Activated naive CD8-positive, alpha-beta T cell treated with anti-CD3 and anti-CD28 coated beads for 36 hours (primary cell): Measurements from ENCODE around the gene PLXNC1. TPM values are rescaled to one million over a fixed set of nuclear protein-coding genes. Genes with fewer than 3 reads are reported as not detected.
A peak's percentile ranks its signal among the peaks of the same experiment; 100 is the strongest.

Source experiments
- DNase-seq: peaks from one replicate; pipeline ENCODE4 v3.0.0; 2021
- H3K27ac Mint-ChIP-seq: one replicate; pipeline ENCODE4 v1.8.0; 2022; ENCODE audit warnings: mild to moderate bottlenecking, moderate library complexity, mixed read lengths
- H3K27me3 Mint-ChIP-seq: one replicate; pipeline ENCODE4 v1.8.0; 2022; ENCODE audit warnings: mild to moderate bottlenecking, mixed read lengths
- H3K36me3 Mint-ChIP-seq: one replicate; pipeline ENCODE4 v1.8.0; 2021; ENCODE audit warnings: mild to moderate bottlenecking, mixed read lengths
- H3K4me1 Mint-ChIP-seq: one replicate; pipeline ENCODE4 v1.8.0; 2021; ENCODE audit warnings: mixed read lengths
- H3K4me3 Mint-ChIP-seq: one replicate; pipeline ENCODE4 v1.8.0; 2022; ENCODE audit warnings: mild to moderate bottlenecking, moderate library complexity, mixed read lengths
- H3K9me3 Mint-ChIP-seq: one replicate; pipeline ENCODE4 v1.8.0; 2022; ENCODE audit warnings: mixed read lengths
- total RNA-seq, 2 experiments: library from RNA; stranded (reverse); gene quantifications; one replicate each; pipeline ENCODE4 v1.2.3, GENCODE V29; 2021

PLXNC1 gene
- total RNA-seq, 2 experiments from 2014 or later, result 4.7 to 6.0 TPM

DNA sequence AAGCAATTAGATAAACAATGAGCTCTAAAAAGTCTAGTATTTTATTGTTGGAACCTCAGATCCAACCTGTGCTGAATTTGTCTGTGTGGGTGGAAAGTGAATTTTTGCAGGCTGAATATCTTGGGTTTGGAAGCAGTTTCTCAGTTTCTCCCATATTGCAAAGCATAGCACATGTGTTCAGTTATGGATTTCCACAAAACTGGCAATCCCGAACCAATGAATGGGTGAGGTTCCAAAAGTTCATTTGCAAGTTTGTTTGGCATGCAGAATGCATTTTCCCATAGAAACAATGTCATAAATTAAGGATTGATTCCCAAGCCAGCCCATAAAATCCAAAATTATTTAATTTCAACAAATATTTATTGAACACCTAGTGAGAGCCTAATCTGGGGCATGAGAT, 43.4 kb downstream of the PLXNC1 start:
- H3K27me3 Mint-ChIP-seq, result no peaks in the 10 kb centered on the region
- H3K9me3 Mint-ChIP-seq, result peaks cover 4% of the 10 kb centered on the region
- no peak for DNase-seq
- peaks cover 25% of the 10 kb centered on the region for H3K36me3 Mint-ChIP-seq
- no peak overlapping the region for H3K4me3 Mint-ChIP-seq
- no peaks in the 10 kb centered on the region for H3K4me1 Mint-ChIP-seq
- H3K27ac Mint-ChIP-seq, result no peak overlapping the region

DNA sequence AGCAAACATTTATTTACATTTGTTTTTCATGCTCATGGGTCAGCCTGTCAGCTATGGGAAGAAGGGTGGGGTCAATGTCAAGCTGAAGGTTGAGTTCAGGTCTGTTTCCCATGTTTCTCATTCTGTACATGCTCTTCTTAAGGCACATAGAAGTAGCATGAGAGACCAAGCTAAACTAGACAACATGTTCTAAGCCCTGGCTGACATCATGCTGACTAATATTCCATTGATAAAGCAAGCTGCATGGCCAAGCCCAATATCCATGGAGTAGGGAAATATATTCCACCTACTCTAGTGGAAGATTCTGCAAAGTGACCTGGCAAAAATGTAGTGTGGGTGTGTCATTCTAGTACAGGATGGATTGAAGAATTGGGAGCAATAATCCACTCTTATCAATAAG, 44.1 kb downstream of the PLXNC1 start:
- DNase-seq, result no peak
- Mint-ChIP-seq H3K27me3 (no peaks in the 10 kb centered on the region), H3K36me3 (peaks cover 25% of the 10 kb centered on the region), H3K4me3 (no peak overlapping the region), H3K9me3 (peaks cover 4% of the 10 kb centered on the region), H3K27ac (no peak overlapping the region), H3K4me1 (no peaks in the 10 kb centered on the region)

DNA sequence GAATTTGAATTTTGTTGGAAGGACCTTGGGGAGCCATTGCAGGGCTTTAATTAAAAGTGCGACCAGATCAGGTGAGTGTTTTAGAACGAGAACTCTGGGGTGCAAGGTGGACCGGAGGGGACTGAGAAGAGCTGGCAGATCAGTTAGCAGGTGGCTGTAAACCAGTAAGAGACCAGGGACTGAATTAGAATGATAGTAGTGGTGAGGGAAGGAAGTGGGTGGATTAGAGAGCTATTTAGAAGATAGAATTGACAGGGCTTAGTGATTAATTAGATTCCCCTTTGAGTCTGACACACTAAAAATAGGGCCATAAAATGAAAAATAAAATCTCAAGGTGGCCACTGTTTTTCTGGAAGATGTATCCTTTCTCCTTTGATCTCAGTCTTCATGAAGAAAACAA, 44.8 kb downstream of the PLXNC1 start:
- Mint-ChIP-seq H3K4me1 (no peaks in the 10 kb centered on the region), H3K9me3 (peaks cover 4% of the 10 kb centered on the region), H3K4me3 (no peak overlapping the region), H3K36me3 (peaks cover 25% of the 10 kb centered on the region), H3K27ac (no peak overlapping the region), H3K27me3 (no peaks in the 10 kb centered on the region)
- DNase-seq, result no peak

DNA sequence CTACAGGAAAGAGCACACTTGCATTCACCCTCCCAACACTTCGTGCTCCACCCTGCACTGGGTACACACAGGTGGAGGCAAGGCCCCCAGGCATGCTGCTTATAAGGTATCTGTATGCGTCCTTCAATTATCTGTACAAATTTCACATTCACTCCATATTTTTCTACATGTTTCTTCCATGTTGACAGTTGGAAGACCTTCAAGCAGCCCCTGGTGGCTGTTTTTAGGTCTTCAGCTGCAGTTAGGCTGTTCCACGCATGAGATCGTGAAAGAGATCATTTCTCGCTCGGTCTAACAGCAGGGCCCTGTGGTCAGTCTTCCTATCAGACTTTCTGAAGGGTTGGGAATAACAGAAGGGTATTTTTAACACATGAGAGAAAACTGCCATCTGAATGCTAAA, 47.1 kb downstream of the PLXNC1 start:
- no peaks in the 10 kb centered on the region for H3K27me3 Mint-ChIP-seq
- no peak overlapping the region for H3K4me3 Mint-ChIP-seq
- DNase-seq, result no peak
- peaks cover 4% of the 10 kb centered on the region for H3K9me3 Mint-ChIP-seq
- H3K36me3 Mint-ChIP-seq, result peaks cover 24% of the 10 kb centered on the region
- H3K27ac Mint-ChIP-seq, result no peak overlapping the region
- no peaks in the 10 kb centered on the region for H3K4me1 Mint-ChIP-seq

DNA sequence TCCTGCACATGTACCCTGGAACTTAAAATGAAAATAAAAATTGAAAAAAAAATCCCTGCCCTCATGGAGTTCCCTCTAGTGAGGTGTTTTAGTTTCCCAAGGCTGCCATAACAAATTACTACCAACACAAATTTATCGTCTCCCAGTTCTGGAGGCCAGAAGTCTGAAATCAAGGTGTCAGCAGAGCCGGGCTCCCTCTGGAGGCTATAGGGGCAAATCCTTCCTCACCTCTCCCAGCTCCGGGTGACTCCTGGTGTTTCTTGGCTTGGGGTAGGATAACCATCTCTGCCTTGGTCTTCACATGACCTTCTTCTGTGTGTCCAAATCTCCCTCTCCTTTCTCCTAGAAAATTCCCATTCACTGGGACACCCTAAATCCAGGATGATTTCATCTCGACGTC, 50.1 kb downstream of the PLXNC1 start:
- H3K4me1 Mint-ChIP-seq, result peaks cover 8% of the 10 kb centered on the region
- no peak overlapping the region for H3K4me3 Mint-ChIP-seq
- H3K27ac Mint-ChIP-seq, result no peak overlapping the region
- DNase-seq, result no peak
- H3K27me3 Mint-ChIP-seq, result no peaks in the 10 kb centered on the region
- H3K9me3 Mint-ChIP-seq, result peaks cover 2% of the 10 kb centered on the region
- H3K36me3 Mint-ChIP-seq, result peaks cover 18% of the 10 kb centered on the region

DNA sequence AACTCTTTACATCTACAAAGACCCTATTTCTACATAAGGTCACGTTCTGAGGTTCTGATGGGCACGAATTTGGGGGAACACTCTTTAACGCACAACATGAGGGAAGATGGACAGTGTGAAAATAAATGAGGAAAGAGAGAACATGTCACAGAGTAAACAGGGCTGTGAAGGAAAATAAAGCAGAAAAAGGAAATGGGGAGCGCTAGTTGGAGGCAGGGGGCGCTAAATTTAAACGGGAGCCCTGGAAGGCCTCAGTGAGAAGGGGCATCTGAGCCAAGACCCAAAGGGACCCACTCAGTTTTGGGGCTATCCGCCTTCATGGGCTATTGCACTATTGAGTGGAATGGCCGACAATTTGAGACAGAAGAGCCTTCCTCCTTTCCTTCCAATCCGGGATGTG, 50.5 kb downstream of the PLXNC1 start:
- H3K9me3 Mint-ChIP-seq, result peaks cover 2% of the 10 kb centered on the region
- no peak for DNase-seq
- H3K27me3 Mint-ChIP-seq, result no peaks in the 10 kb centered on the region
- no peak overlapping the region for H3K4me3 Mint-ChIP-seq
- no peak overlapping the region for H3K27ac Mint-ChIP-seq
- peaks cover 10% of the 10 kb centered on the region for H3K4me1 Mint-ChIP-seq
- peaks cover 16% of the 10 kb centered on the region for H3K36me3 Mint-ChIP-seq

DNA sequence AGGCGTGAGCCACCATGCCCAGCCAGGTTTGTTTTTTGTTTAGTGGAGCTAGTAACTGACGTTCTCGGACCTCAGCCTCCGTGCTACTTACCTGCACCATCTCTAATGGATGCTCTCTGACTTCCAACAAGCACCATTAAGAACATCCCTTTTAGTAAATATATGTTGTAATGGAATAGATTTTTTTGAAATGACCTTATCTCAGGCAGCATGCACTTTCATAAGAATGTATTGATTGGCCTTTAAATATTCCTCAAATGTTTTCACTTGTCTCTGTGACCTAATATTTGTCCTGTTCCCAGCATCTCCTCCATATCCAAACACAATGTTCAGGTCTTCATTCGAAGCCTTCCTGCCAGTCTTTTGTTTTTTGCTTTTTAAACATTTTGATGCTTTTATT, 51.7 kb downstream of the PLXNC1 start:
- DNase-seq, result no peak
- H3K27me3 Mint-ChIP-seq, result no peaks in the 10 kb centered on the region
- peaks cover 19% of the 10 kb centered on the region for H3K36me3 Mint-ChIP-seq
- H3K27ac Mint-ChIP-seq, result no peak overlapping the region
- H3K4me1 Mint-ChIP-seq, result peaks cover 21% of the 10 kb centered on the region
- H3K4me3 Mint-ChIP-seq, result no peak overlapping the region
- peaks cover 2% of the 10 kb centered on the region for H3K9me3 Mint-ChIP-seq

DNA sequence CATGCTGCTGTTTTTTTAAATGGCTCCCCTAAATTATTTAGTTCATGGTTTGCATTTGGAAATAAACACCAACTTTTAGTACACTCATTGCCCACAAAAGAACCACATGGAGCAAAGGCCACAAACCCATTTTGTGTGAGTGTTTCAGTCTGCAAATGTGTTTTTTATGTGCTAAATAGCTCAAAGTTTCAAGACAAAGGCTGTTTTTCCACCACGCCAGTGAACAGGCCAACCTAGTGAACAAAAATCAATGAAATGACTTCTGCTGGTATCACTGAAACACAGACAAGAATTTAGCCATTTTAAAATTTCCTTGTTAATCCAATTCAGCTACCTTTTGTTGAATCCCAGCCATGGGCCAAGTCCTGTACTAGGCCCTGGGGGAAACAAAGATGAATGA, 52.3 kb downstream of the PLXNC1 start:
- peaks cover 26% of the 10 kb centered on the region for H3K4me1 Mint-ChIP-seq
- DNase-seq, result no peak
- H3K4me3 Mint-ChIP-seq, result no peak overlapping the region

DNA sequence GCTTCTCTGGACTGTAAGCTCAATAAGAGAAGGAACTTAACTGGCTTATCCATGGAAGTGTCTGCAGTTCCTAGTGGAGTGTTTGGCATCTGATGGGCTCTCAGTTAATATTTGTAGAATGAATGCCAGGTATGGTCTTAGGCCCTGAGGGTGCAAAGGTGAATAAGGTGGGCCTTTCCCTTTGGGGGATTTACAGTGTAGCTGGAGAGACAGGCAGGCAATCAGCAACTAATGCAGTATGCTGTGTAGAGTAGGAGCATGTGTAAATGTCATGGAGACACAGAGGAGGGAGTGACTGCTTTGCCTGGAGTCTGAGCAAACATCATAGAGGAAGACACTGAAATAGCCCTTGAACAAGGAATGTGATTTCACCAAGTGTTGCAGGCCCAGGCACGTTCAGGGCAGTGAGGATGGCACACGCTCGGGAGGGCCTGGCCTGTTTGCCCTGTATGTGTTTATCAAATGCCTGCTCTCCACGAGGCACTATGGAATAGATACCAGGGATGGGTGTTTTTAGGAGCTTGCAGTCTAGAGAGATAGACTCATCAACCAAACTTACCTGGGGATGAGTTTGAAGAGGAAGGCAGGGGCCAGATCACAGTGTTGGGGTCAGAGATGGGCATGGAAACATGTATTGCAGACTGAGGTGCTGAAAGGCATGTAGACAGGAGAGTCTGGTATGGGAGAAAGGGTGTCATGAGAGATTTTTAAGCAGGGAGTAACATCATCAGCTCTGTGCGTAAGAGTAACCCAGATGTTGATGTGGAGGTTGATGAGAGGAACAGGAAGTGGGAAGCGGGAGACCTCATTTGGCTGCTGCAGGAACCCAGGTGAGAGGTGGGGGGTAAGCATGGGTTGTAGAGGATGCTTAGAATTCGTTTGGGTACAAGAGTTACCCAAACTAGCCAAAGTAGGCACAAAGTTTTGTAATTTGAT, 54.1 kb downstream of the PLXNC1 start:
- peaks cover 2% of the 10 kb centered on the region for H3K9me3 Mint-ChIP-seq
- H3K27me3 Mint-ChIP-seq, result no peaks in the 10 kb centered on the region
- DNase-seq, result no peak
- H3K27ac Mint-ChIP-seq, result peak overlapping the region; percentile 30
- peaks cover 44% of the 10 kb centered on the region for H3K4me1 Mint-ChIP-seq
- H3K4me3 Mint-ChIP-seq, result no peak overlapping the region
- peaks cover 19% of the 10 kb centered on the region for H3K36me3 Mint-ChIP-seq

More for the DNA sequence above, 52.3 kb downstream of the PLXNC1 start:
- peaks cover 2% of the 10 kb centered on the region for H3K9me3 Mint-ChIP-seq
- peaks cover 19% of the 10 kb centered on the region for H3K36me3 Mint-ChIP-seq
- no peak overlapping the region for H3K27ac Mint-ChIP-seq
- no peaks in the 10 kb centered on the region for H3K27me3 Mint-ChIP-seq

DNA sequence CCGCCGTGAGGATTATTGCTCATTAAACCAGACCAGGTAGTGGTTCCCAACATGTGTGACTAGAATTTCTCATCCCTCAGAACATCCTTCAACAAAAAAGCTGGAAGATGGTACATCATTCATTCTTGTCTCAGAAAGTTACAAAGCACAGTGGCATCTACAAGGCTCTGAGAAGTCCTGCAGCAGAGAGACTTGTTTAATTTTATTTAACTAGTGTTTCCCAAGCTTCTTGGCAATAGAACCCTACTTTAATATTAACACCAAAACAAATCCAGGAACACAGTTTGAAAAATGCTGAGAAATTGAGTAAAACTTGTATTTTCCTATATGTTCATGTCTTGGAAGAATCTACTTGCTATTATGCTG, 54.8 kb downstream of the PLXNC1 start:
- Mint-ChIP-seq H3K4me1 (peaks cover 48% of the 10 kb centered on the region), H3K9me3 (peaks cover 2% of the 10 kb centered on the region), H3K27me3 (no peaks in the 10 kb centered on the region), H3K4me3 (no peak overlapping the region), H3K27ac (no peak overlapping the region), H3K36me3 (peaks cover 19% of the 10 kb centered on the region)
- no peak for DNase-seq

DNA sequence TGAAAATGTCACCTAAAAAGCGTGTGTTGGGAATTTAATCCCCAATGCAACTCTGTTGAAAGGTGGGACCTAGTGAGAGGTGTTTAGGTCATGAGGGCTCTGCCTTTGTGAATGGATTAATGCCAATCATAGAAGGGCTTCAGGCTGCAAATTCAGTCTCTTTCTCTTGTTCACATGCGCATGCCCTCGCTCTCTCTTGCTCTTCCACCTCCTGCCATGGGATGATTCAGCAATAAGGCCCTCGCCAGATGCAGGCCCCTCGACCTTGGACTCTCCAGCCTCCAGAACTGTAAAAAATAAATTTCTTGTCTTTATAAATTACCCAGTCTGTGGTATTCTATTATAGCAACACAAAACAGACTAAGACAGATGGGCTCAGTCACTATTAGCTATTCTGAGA, 55.4 kb downstream of the PLXNC1 start:
- no peak for DNase-seq
- H3K9me3 Mint-ChIP-seq, result peaks cover 2% of the 10 kb centered on the region
- H3K27ac Mint-ChIP-seq, result peak overlapping the region; percentile 85
- H3K27me3 Mint-ChIP-seq, result no peaks in the 10 kb centered on the region
- no peak overlapping the region for H3K4me3 Mint-ChIP-seq
- peaks cover 22% of the 10 kb centered on the region for H3K36me3 Mint-ChIP-seq
- H3K4me1 Mint-ChIP-seq, result peaks cover 55% of the 10 kb centered on the region

DNA sequence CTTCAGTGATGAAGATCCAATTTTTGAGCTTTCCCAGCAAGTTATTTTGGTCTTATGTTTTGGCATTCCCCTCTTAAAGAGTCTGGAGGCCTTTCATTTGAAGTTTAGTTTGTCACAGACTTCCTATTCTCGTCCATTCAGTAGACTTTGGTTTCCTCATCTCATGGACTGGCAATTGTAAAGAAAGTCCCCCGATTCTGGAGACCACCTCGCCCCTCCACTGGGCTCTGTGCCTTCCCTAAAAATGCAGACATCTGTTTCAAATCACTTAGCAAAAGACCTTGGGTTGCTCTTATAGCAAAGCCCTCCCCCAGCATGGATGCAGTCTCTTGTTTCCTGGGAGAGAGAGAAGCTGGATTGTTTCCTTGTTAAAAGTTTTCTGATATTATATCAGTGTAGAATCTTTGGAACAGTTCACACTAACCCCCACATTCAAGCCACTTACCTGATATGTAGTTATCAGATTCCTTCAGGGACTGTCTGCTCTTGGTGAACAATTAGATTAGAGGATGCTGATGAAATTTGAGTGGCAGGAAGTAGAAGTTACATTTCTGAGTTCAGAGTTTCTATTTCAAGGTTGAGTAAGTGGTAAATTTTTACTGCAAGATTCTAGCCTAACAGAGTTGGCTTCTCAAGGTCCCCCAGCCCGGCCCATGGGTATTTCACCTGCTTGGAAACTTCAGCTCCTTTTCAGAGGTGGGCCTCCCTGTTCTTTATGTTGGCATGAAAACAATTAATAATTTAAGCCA, 56.3 kb downstream of the PLXNC1 start:
- H3K27me3 Mint-ChIP-seq, result no peaks in the 10 kb centered on the region
- H3K9me3 Mint-ChIP-seq, result peaks cover 2% of the 10 kb centered on the region
- peaks cover 61% of the 10 kb centered on the region for H3K4me1 Mint-ChIP-seq
- H3K4me3 Mint-ChIP-seq, result peak overlapping the region; percentile 72
- DNase-seq, result peak; percentile 13
- H3K27ac Mint-ChIP-seq, result peak overlapping the region; percentile 85
- H3K36me3 Mint-ChIP-seq, result peaks cover 27% of the 10 kb centered on the region

DNA sequence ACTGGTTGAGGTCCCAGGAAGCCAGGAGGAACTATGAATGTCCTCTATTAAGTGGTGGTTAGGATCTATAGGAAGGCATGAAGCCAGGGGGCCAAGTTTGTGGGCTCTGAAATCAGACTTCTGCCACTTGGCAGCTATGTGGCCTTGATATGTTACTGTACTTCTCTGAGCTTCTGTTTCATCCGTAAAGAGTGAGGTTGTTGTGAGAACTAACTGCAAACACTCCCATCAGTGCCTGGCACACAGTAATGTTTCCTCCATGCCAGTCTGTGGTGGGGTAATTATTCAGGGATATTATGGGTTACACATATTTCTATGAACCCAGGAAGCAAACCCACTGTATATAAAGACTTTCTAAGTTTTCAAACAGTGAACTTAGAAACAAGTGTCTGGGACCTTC, 57.4 kb downstream of the PLXNC1 start:
- peak overlapping the region; percentile 87 for H3K27ac Mint-ChIP-seq
- H3K36me3 Mint-ChIP-seq, result peaks cover 27% of the 10 kb centered on the region
- no peaks in the 10 kb centered on the region for H3K27me3 Mint-ChIP-seq
- peaks cover 2% of the 10 kb centered on the region for H3K9me3 Mint-ChIP-seq
- H3K4me3 Mint-ChIP-seq, result peak overlapping the region; percentile 67
- DNase-seq, result no peak
- H3K4me1 Mint-ChIP-seq, result peaks cover 61% of the 10 kb centered on the region

DNA sequence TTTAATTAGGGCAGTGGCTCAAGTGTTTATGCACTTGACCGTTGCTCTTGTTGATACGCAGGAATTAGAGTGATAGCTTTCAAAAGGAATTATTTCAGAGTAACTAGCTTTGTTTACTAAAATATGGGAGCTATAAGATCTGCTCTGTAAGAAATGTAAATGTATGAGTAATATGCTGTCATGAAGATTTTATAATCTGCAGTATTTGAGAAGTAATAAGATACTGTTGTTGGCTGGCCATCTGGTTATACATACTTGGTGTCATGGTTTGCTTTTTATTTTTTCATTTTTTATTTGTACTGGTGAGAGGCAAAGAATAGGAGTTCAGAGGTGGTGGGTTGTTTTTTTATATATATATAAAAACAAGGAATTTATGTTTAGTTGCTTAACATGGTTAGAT, 58.5 kb downstream of the PLXNC1 start:
- Mint-ChIP-seq H3K9me3 (peaks cover 3% of the 10 kb centered on the region), H3K4me1 (peaks cover 63% of the 10 kb centered on the region), H3K4me3 (peak overlapping the region; percentile 80), H3K27ac (peak overlapping the region; percentile 94), H3K36me3 (peaks cover 29% of the 10 kb centered on the region), H3K27me3 (no peaks in the 10 kb centered on the region)
- no peak for DNase-seq

DNA sequence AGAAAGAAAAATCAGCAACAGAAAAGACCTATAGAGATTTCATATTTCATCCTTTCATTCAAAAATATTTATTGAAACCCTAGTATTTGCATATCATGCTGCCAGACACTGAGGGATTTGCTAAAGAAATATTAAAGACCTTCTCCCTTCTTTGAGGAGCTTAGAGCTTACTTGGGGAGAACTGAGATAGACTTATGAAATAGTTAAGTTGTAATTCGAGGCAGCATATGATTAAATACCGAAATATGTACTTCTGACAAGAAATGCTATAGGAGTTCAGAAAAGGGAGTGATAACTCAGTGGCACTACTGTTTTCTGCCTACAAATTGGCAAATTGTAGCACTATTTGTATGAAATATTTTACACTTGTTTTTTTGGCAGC, 59.1 kb downstream of the PLXNC1 start:
- no peak for DNase-seq
- peaks cover 26% of the 10 kb centered on the region for H3K36me3 Mint-ChIP-seq
- no peaks in the 10 kb centered on the region for H3K27me3 Mint-ChIP-seq
- peak overlapping the region; percentile 94 for H3K27ac Mint-ChIP-seq
- peak overlapping the region; percentile 80 for H3K4me3 Mint-ChIP-seq
- peaks cover 63% of the 10 kb centered on the region for H3K4me1 Mint-ChIP-seq
- peaks cover 3% of the 10 kb centered on the region for H3K9me3 Mint-ChIP-seq
